Thyroid gland (tissue), 4 donors: ENCODE data around the gene ZNFX1. TPM values are rescaled to one million over a fixed set of nuclear protein-coding genes. Genes with fewer than 3 reads are reported as not detected.

Experiments
- DNase-seq, 2 donors: peaks; one replicate each; pipeline ENCODE4 v3.0.0-alpha.2; 2019
- H3K27ac ChIP-seq, 3 donors: fragments of 200-600 bp; sonication (generic); 1 replicate in 2 of 3; 2 replicates in 1 of 3; pipeline ENCODE4 v1.5.1; 2016 to 2019; ENCODE audit warnings: mild to moderate bottlenecking in 1 of 3, moderate library complexity in 1 of 3
- H3K27me3 ChIP-seq: fragments of 200-600 bp; sonication (generic); one replicate; pipeline ENCODE4 v1.5.1; 2019
- H3K36me3 ChIP-seq, 2 donors: fragments of 200-600 bp; sonication (generic); one replicate each; pipeline ENCODE4 v1.5.1; 2016 to 2019
- H3K4me1 ChIP-seq, 2 donors: fragments of 200-600 bp; sonication (generic); one replicate each; pipeline ENCODE4 v1.5.1; 2017 to 2019
- H3K4me3 ChIP-seq, 3 donors: fragments of 200-600 bp; sonication (generic); replicated peaks in 1 of 3; 1 replicate in 2 of 3; 2 replicates in 1 of 3; pipeline ENCODE4 v1.5.1; 2016; ENCODE audit warnings: mild to moderate bottlenecking in 1 of 3
- H3K9me3 ChIP-seq: fragments of 200-600 bp; sonication (generic); one replicate; pipeline ENCODE4 v1.5.1; 2017
- CTCF ChIP-seq, 6 experiments: fragments of 200-600 bp in 3 of 6; fragments of 450-650 bp in 3 of 6; sonication (generic) in 3 of 6; IDR thresholded peaks; one replicate each; pipeline ENCODE4 v1.5.1; 2016 to 2019; ENCODE audit warnings: antibody characterized with exemption in 6 of 6, mild to moderate bottlenecking in 2 of 6, inconsistent platforms in 1 of 6, moderate library complexity in 1 of 6
- POLR2A ChIP-seq, 2 donors: fragments of 450-650 bp; IDR thresholded peaks; one replicate each; pipeline ENCODE4 v1.6.1; 2017; ENCODE audit warnings: antibody characterized with exemption in 2 of 2, mild to moderate bottlenecking in 2 of 2, moderate library complexity in 1 of 2
- WGBS, 2 donors: methylation state at CpG; one replicate each; pipeline ENCODE4 v1.1.5; 2017; 5-methylcytosine and 5-hydroxymethylcytosine counted together
- intact Hi-C: fragments of 100-400 bp; cut with DNase I; formaldehyde crosslinking; loops from one replicate; pipeline ENCODE4 v1.15.1; 2023
- total RNA-seq, 4 donors: library from RNA; depleted of rRNA; stranded (reverse); fragments of >200 nt; gene quantifications; one replicate each; pipeline ENCODE4 v1.2.3, GENCODE V29; 2016

The ZNFX1 gene
- total RNA-seq, 4 donors from 2014 or later: 39.8 to 52.2 (median 46.3) TPM

- TF ChIP-seq POLR2A (IDR thresholded peaks at IDR 0.05): no peak
- TF ChIP-seq CTCF (IDR thresholded peaks at IDR 0.05): no peak
- intact Hi-C loops: no loop called here
- Histone ChIP-seq H3K9me3 (no peaks in the 10 kb centered on the region), H3K4me3 (no peak overlapping the region), H3K36me3 (peaks cover 37 to 73% of the 10 kb centered on the region in 2 donors), H3K4me1 (peaks cover 28 to 31% of the 10 kb centered on the region in 2 donors), H3K27ac (peak overlapping the region; percentile 5 to 93 (median 82)), H3K27me3 (no peaks in the 10 kb centered on the region)
- no peak for DNase-seq
These were observed 9.8 kb upstream of the ZNFX1 start for GRCh38 chr20:49287555-49288249.

- TF ChIP-seq POLR2A (IDR thresholded peaks at IDR 0.05): no peak
- no peak for TF ChIP-seq CTCF (IDR thresholded peaks at IDR 0.05)
- no peak overlapping the region for H3K4me3 ChIP-seq
- H3K9me3 ChIP-seq: no peaks in the 10 kb centered on the region
- 93 to 97% methylated on average over 16 of the region's 16 CpGs for WGBS, 2 donors
- H3K4me1 ChIP-seq: peaks cover 29 to 31% of the 10 kb centered on the region in 2 donors
- peaks cover 45 to 81% of the 10 kb centered on the region in 2 donors for H3K36me3 ChIP-seq
- intact Hi-C loops: no loop called here
- no peak for DNase-seq
- H3K27me3 ChIP-seq: no peaks in the 10 kb centered on the region
- H3K27ac ChIP-seq: peak overlapping the region in 2 of 3 donors; percentile 82 to 93
These were observed 9.1 kb upstream of the ZNFX1 start for GRCh38 chr20:49286689-49287551.

GRCh38 chr20:49285813-49286494 is 8.1 kb upstream of the ZNFX1 start:
- WGBS, 2 donors: 85 to 89% methylated on average over 4 of the region's 4 CpGs
- intact Hi-C loops: no loop called here
- Histone ChIP-seq H3K36me3 (peaks cover 55 to 84% of the 10 kb centered on the region in 2 donors), H3K27ac (no peak overlapping the region), H3K4me1 (peaks cover 33 to 38% of the 10 kb centered on the region in 2 donors), H3K4me3 (no peak overlapping the region), H3K9me3 (no peaks in the 10 kb centered on the region), H3K27me3 (no peaks in the 10 kb centered on the region)
- TF ChIP-seq CTCF (IDR thresholded peaks at IDR 0.05) (no peak), POLR2A (IDR thresholded peaks at IDR 0.05) (no peak)
- DNase-seq: no peak

- H3K36me3 ChIP-seq: peaks cover 62 to 84% of the 10 kb centered on the region in 2 donors
- H3K27me3 ChIP-seq: no peaks in the 10 kb centered on the region
- no peak for DNase-seq
- 81 to 94% methylated on average over 1 of the region's 1 CpG for WGBS, 2 donors
- TF ChIP-seq CTCF (IDR thresholded peaks at IDR 0.05) (no peak), POLR2A (IDR thresholded peaks at IDR 0.05) (no peak)
- H3K4me3 ChIP-seq: no peak overlapping the region
- no peaks in the 10 kb centered on the region for H3K9me3 ChIP-seq
- peaks cover 30 to 45% of the 10 kb centered on the region in 2 donors for H3K4me1 ChIP-seq
- H3K27ac ChIP-seq: no peak overlapping the region
- intact Hi-C loops: no loop called here
These were observed 7.4 kb upstream of the ZNFX1 start for GRCh38 chr20:49285233-49285668.
